Aorta (tissue), 5 donors: ENCODE results near the gene DNAH9. TPM values are rescaled to one million over a fixed set of nuclear protein-coding genes. Genes with fewer than 3 reads are reported as not detected.
A peak's percentile ranks its signal among the peaks of the same experiment; 100 is the strongest.
"Not testable (repeated sequence)": the region's sequence is repeated elsewhere in the genome, so short reads cannot be mapped to it uniquely, and the experiment has no call there.

Source experiments
- ATAC-seq: fragments of 200-7000 bp; cut with Tn5 transposase; one replicate; pipeline ENCODE4 v1.9.1; 2022; ENCODE audit warnings: moderate library complexity; ENCODE audit not compliant: low FRiP score
- DNase-seq, 2 donors: peaks; one replicate each; pipeline ENCODE4 v3.0.0-alpha.2; 2020
- H3K27ac ChIP-seq, 2 donors: one replicate each; pipeline ENCODE4 v1.5.1; 2013; ENCODE audit warnings: low read length in 2 of 2, mild to moderate bottlenecking in 2 of 2, moderate library complexity in 2 of 2, control low read depth in 1 of 2, inconsistent platforms in 1 of 2, low read depth in 1 of 2
- H3K27me3 ChIP-seq, 2 donors: one replicate each; pipeline ENCODE4 v1.6.1; 2013; ENCODE audit warnings: control low read depth in 1 of 2, low read length in 1 of 2, mild to moderate bottlenecking in 1 of 2, moderate library complexity in 1 of 2; ENCODE audit not compliant: insufficient read depth in 2 of 2, control insufficient read depth in 1 of 2
- H3K36me3 ChIP-seq, 2 donors: one replicate each; pipeline ENCODE4 v1.6.1; 2013; ENCODE audit warnings: control low read depth in 1 of 2, low read length in 1 of 2, mild to moderate bottlenecking in 1 of 2; ENCODE audit not compliant: insufficient read depth in 2 of 2, control insufficient read depth in 1 of 2
- H3K4me1 ChIP-seq, 2 donors: one replicate each; pipeline ENCODE4 v1.6.1; 2013; ENCODE audit warnings: low read length in 2 of 2, control low read depth in 1 of 2, mild to moderate bottlenecking in 1 of 2, moderate library complexity in 1 of 2; ENCODE audit not compliant: insufficient read depth in 2 of 2, control insufficient read depth in 1 of 2
- H3K4me3 ChIP-seq, 2 donors: one replicate each; pipeline ENCODE4 v1.5.1; 2013; ENCODE audit warnings: low read length in 2 of 2, control low read depth in 1 of 2, mild to moderate bottlenecking in 1 of 2
- H3K9me3 ChIP-seq: one replicate; pipeline ENCODE4 v1.6.1; 2013; ENCODE audit warnings: mild to moderate bottlenecking, low read length; ENCODE audit not compliant: control insufficient read depth
- WGBS, 2 donors: extraction: QIAGEN DNeasy Blood & Tissue Kit; methylation state at CpG; one replicate each; pipeline ENCODE4 v1.1.7; 2013; 5-methylcytosine and 5-hydroxymethylcytosine counted together
- intact Hi-C, 2 donors: fragments of 100-400 bp; cut with DNase I; formaldehyde crosslinking; loops; one replicate each; pipeline versions ENCODE4 v1.14.2 to v1.15.0; 2022
- polyA plus RNA-seq, 2 donors: library from polyadenylated mRNA; stranded (reverse); fragments of 200-250 nt; gene quantifications; one replicate each; pipeline ENCODE4 v1.2.3, GENCODE V29; 2013
- total RNA-seq, 2 donors: library from RNA; stranded (reverse); fragmentation: NEBNext Ultra II Directional; extraction: Animal tissue kit (Norgen Biotek cat#: 25700); gene quantifications; one replicate each; pipeline ENCODE4 v1.2.1, GENCODE V29; 2021
- donor health status: healthy with polysubstance abuse.
- donor health status: Bipolar disorder and iron deficiency.
- donor health status: DM: no; HTN: no; CAD: no.
- donor health status: DM: no; HTN: no; CAD: no.
- donor health status: DM: yes; HTN: yes; CAD: no.

DNAH9 gene
- total and polyA plus RNA-seq, 4 donors, result 0.18 TPM; not detected in 3

DNA sequence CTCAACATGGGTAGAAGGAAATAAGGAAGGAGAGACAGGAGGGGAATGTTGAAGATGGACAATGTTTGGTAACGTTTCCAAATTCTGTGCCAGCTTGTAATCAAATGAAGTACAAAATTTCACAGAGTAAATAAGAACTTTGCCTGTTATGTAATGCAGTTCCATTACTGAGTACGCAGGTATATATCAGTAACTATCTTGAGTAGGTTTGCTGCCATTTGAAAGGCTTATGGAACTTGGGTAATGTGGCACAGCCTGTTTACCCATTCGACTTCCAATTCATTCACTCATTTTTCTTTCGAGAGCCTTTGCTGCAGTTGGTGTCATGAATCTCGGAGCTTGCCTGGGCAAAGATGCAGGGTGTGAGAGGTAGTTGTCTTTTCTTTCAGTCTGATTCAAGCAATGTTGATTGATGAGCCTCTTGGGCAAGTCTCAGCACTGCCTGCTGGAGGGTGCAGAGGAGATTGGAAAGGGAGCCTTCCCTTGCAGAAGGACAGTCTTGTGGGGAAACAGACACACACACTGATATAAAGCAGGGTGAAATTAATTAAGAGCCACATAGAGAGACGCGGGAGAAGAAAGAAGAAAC is 345.6 kb downstream of the DNAH9 start:
- WGBS, 2 donors, result 83 to 86% methylated on average over 7 of the region's 7 CpGs
- Histone ChIP-seq H3K4me1 (no peaks in the 10 kb centered on the region), H3K9me3 (no peaks in the 10 kb centered on the region), H3K27me3 (no peaks in the 10 kb centered on the region), H3K36me3 (no peaks in the 10 kb centered on the region), H3K4me3 (no peak overlapping the region), H3K27ac (no peak overlapping the region)
- ATAC-seq, result no peak
- DNase-seq, result no peak
- intact Hi-C loops, result no loop called here

DNA sequence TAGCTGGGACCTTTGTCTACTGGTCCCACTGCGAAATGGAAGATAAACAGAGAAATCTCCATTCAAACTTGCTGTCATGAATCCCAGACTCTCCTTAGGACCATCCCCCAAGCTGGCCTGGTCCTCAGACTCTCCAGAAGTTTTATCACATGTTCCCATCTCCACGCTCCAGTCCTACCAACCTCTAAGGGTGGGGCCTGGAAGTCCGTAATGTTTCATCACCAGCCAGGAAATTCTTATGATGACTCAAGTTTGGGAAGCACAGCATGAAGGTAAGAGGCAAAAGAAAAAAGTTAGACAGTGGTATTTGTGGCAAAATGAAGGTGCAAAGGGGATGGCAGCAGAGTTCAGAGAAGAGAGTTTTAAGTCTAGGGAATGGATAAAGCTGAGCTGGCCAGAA is 346.3 kb downstream of the DNAH9 start:
- no peak for DNase-seq

DNA sequence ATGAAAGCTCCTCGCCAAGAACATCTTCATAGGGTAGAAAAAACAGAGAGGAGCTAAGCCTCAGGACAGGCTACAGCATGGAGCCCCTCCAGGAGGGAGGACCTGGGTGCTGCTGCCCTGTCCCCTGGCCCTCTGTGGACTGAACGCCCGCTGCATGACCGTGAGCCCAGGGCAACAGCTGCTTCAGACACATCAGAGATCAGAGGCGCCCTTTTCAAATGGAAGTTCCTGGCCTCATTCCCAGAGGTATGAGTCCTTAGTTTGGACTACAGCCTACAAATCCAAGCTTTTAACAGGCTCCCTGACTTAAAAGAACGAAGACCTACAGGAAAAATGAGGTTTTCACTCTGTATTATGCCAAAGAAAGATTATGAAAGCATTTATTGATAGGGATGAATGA is 350.5 kb downstream of the DNAH9 start:
- no peaks in the 10 kb centered on the region for H3K9me3 ChIP-seq
- intact Hi-C loops, result no loop called here
- no peaks in the 10 kb centered on the region for H3K4me1 ChIP-seq
- no peak overlapping the region for H3K27ac ChIP-seq
- H3K36me3 ChIP-seq, result no peaks in the 10 kb centered on the region
- no peak overlapping the region for H3K4me3 ChIP-seq
- no peaks in the 10 kb centered on the region for H3K27me3 ChIP-seq
- WGBS, 2 donors, result 9 to 14% methylated on average over 6 of the region's 6 CpGs
- DNase-seq, result peak in 1 of 2 donors; percentile 56
- peak; percentile 67 for ATAC-seq

More for the DNA sequence above, 346.3 kb downstream of the DNAH9 start:
- no peak overlapping the region for H3K27ac ChIP-seq
- H3K9me3 ChIP-seq, result no peaks in the 10 kb centered on the region
- intact Hi-C loops, result no loop called here
- WGBS, 2 donors, result 72 to 80% methylated on average over 3 of the region's 3 CpGs
- no peaks in the 10 kb centered on the region for H3K36me3 ChIP-seq
- no peaks in the 10 kb centered on the region for H3K4me1 ChIP-seq
- ATAC-seq, result no peak
- H3K4me3 ChIP-seq, result no peak overlapping the region
- no peaks in the 10 kb centered on the region for H3K27me3 ChIP-seq

DNA sequence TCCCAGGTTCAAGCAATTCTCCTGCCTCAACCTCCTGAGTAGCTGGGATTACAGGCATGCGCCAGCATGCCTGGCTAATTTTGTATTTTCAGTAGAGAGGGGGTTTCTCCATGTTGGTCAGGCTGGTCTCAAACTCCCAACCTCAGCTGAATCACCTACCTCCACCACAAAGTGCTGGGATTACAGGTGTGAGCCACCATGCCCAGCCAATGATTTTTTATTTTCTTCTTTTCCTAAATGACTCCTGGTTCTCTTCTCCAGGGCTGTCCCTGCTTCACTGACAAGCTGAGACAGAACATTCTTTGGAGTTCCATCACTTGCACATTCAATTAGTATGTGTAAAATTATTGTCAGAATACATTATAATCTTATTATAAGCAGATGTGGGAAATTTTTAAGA is 351.3 kb downstream of the DNAH9 start:
- H3K27me3 ChIP-seq, H3K4me1 ChIP-seq, ATAC-seq, H3K4me3 ChIP-seq, DNase-seq, H3K36me3 ChIP-seq, intact Hi-C loops, H3K9me3 ChIP-seq, H3K27ac ChIP-seq: not testable (repeated sequence)
- WGBS, 2 donors, result 98 to 100% methylated on average over 1 of the region's 1 CpG

DNA sequence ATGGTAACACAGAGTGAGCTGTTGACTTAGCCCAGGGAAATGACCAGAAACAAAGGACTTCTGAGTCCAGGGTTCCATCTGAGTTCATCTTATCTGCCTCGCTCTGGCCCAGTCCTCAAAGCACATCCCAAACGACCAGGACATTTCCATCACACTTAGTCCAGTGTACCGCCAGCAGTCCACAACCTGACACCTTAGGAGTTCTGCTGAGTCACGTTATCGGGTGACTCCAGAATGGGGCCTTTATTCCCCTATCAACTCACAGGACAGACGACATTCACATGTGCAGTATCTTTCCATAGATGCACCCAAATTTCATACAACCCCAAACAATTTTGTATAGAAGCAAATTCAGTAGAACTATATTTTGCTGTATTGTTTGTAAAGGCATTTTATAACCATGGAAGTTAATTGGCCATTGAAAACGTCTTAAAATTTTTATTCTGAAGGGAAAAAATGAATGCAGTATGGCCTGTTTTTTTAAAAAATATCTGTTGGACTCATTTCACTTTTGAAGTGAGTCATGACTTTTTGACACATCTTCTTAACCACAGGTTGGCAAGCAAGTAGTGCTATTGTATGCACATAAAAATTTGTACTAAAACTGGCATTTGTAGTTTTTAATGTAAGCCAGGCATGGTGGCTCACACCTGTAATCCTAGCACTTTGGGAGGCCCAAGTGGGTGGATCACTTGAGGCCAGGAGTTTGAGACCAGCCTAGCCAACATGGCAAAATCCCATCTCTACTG is 352.7 kb downstream of the DNAH9 start:
- ATAC-seq (no peak), DNase-seq (no peak)
- intact Hi-C loops, result no loop called here
- no peak overlapping the region for H3K27ac ChIP-seq
- no peaks in the 10 kb centered on the region for H3K9me3 ChIP-seq
- no peaks in the 10 kb centered on the region for H3K27me3 ChIP-seq
- peaks cover 0 to 2% of the 10 kb centered on the region in 2 donors for H3K36me3 ChIP-seq
- 74% methylated on average over 7 of the region's 7 CpGs for WGBS, 2 donors
- no peaks in the 10 kb centered on the region for H3K4me1 ChIP-seq
- no peak overlapping the region for H3K4me3 ChIP-seq

DNA sequence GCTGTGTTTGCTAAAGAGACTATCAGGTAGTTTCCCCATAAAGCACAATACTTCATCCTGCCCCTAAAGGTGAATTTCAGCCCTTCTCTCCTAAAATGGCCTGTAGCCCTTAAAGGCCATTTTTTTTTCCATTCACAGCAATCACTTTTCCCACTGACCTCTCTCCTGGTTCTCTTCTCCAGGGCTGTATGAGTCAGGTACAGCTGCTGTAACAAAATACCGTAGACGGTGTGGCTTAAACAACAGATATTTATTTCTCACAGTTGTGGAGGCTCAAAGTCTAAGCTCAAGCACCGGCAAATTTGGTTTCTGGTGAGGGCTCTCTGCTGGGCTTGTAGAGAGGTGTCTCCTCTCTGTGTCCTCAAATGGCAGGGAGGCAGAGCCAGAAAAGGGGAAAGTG is 354.3 kb downstream of the DNAH9 start:
- H3K4me1 ChIP-seq, result no peaks in the 10 kb centered on the region
- no peaks in the 10 kb centered on the region for H3K27me3 ChIP-seq
- H3K36me3 ChIP-seq, result peaks cover 0 to 2% of the 10 kb centered on the region in 2 donors
- DNase-seq (no peak), ATAC-seq (no peak)
- no peak overlapping the region for H3K4me3 ChIP-seq
- H3K27ac ChIP-seq, result no peak overlapping the region
- no peaks in the 10 kb centered on the region for H3K9me3 ChIP-seq
- whole genome bisulfite sequencing, 2 donors, result 97 to 99% methylated on average over 3 of the region's 3 CpGs
- intact Hi-C loops, result no loop called here

DNA sequence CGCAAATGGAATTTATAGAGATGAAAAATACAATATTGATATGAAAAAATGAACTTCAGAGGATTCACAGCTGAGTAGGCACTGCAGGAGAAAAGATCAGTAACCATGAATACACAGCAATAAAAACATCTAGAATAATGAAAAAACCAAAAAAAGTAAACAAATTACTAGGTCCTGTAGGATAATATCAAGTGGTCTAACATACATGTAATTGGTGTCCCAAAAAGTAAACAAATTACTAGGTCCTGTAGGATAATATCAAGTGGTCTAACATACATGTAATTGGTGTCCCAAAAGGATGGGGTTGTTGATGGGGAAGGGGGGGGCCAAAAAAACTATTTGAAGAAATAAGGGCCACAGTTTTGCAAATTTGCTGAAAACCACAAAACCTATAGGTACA is 355.7 kb downstream of the DNAH9 start:
- Histone ChIP-seq H3K9me3 (no peaks in the 10 kb centered on the region), H3K4me3 (no peak overlapping the region), H3K27ac (no peak overlapping the region), H3K4me1 (no peaks in the 10 kb centered on the region), H3K27me3 (no peaks in the 10 kb centered on the region), H3K36me3 (peaks cover 0 to 4% of the 10 kb centered on the region in 2 donors)
- WGBS, 2 donors, result 100% methylated on average over 1 of the region's 1 CpG
- intact Hi-C loops, result no loop called here
- ATAC-seq, result no peak
- no peak for DNase-seq

DNA sequence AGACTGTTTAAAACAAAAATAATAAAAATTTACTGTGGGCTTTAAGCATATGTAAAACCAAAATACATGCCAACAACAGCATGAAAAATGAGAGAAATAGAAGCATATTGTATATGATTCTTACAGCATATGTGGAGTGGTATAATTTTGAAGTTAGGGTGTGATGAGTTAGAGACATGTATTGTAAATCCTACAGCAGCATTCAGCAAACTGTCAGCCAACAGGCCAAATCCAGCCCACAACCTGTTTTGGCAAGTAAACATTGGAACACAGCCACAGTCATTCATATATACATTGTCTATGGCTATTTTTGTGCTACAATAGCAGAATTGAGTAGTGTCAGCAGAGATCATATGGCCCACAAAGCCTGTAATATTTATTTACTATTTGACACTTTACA is 356.7 kb downstream of the DNAH9 start:
- Histone ChIP-seq H3K27me3 (no peaks in the 10 kb centered on the region), H3K4me1 (no peaks in the 10 kb centered on the region), H3K27ac (no peak overlapping the region), H3K4me3 (no peak overlapping the region), H3K9me3 (no peaks in the 10 kb centered on the region), H3K36me3 (peaks cover 0 to 4% of the 10 kb centered on the region in 2 donors)
- no peak for ATAC-seq
- intact Hi-C loops, result no loop called here
- DNase-seq, result no peak

DNA sequence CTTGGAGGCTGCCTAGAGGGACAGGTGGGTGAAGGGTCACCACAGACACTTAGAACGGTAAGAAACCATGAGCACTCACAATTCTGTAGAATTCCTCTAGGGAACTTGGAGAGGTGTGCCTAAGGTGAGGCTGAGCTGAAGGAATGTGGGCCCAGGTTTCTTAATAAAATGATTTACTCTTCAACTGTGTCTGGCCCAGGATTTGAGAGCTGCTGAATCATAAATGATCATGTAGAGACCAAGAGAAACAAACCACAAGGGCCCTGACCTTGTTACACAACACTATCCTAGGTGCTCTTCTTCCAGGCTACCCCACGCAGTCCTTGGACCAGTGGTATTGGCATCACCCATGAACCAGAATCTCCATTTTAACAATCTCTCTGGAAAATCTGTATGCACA is 371.3 kb downstream of the DNAH9 start:
- no peak for ATAC-seq
- no peak overlapping the region for H3K27ac ChIP-seq
- peaks cover 3% of the 10 kb centered on the region for H3K9me3 ChIP-seq
- no peaks in the 10 kb centered on the region for H3K27me3 ChIP-seq
- no peaks in the 10 kb centered on the region for H3K4me1 ChIP-seq
- WGBS, 2 donors, result 97 to 98% methylated on average over 2 of the region's 2 CpGs
- H3K4me3 ChIP-seq, result no peak overlapping the region
- no peak for DNase-seq
- intact Hi-C loops, result loop anchor here in 1 of 2 donors (5.0 kb wide), 1 partner anchor 312 kb away; no protein-coding TSS in a partner anchor
- peaks cover 2 to 5% of the 10 kb centered on the region in 2 donors for H3K36me3 ChIP-seq
